Measurements from ENCODE around the gene PDCD2L. TPM values are rescaled to one million over a fixed set of nuclear protein-coding genes. Genes with fewer than 3 reads are reported as not detected.
A peak's percentile ranks its signal among the peaks of the same experiment; 100 is the strongest.

Gene PDCD2L
- total and polyA plus RNA-seq, 9 of the 15 experiments (the other 6 are each of a cell fraction or from before 2014, with no cell fraction given): 12.1 to 68.5 (median 56.3) TPM

GRCh38 chr19:34359140-34359953, 44.9 kb upstream of the PDCD2L start (continued):
- TF ChIP-seq HNRNPL (IDR thresholded peaks at IDR 0.05; ENCODE audit: low read depth, low read length): no peak
- TF ChIP-seq U2AF1 (optimal IDR thresholded peaks at IDR 0.05; ENCODE audit: low read depth, low read length): no peak
- TF ChIP-seq IRF2 (CRISPR knock-in tag; IDR thresholded peaks at IDR 0.05): no peak
- no peak for TF ChIP-seq ZC3H11A (IDR thresholded peaks at IDR 0.05; ENCODE audit: low read depth, low read length)
- no peak for TF ChIP-seq ZSCAN32 (CRISPR knock-in tag; IDR thresholded peaks at IDR 0.05)
- no peak for TF ChIP-seq ZNF583 (CRISPR knock-in tag; IDR thresholded peaks at IDR 0.05)
- peak; percentile 45 for TF ChIP-seq TAF1 (IDR thresholded peaks at IDR 0.05; ENCODE audit: control insufficient read depth, extremely low read depth, insufficient read depth, low read length, severe bottlenecking)
- no peak for TF ChIP-seq ZNF609 (CRISPR knock-in tag; IDR thresholded peaks at IDR 0.05; ENCODE audit: borderline replicate concordance)
- TF ChIP-seq POLR2A (conservative IDR thresholded peaks at IDR 0.05): peak; percentile 59
- TF ChIP-seq YBX1 (IDR thresholded peaks at IDR 0.05): no peak
- 0 out of 2 replicates have a peak, but pooled peaks have one; percentile 19 for TF ChIP-seq ELF2 (CRISPR knock-in tag; IDR thresholded peaks at IDR 0.05)
- no peak for TF ChIP-seq ARID2 (IDR thresholded peaks at IDR 0.05)
- peak; percentile 44; the same call in 1 of the 2 replicates for TF ChIP-seq CEBPG (CRISPR knock-in tag; IDR thresholded peaks at IDR 0.05)
- TF ChIP-seq CEBPG (tag; conservative IDR thresholded peaks at IDR 0.05 in 1 of 2, IDR thresholded peaks at IDR 0.05 in 1 of 2): 0 out of 4 replicates have a peak, but pooled peaks of 1 of the 2 experiments have one; percentile 31
- TF ChIP-seq MAFK (IDR thresholded peaks at IDR 0.05; ENCODE audit: low read length): peak; percentile 96
- peak; percentile 75 for TF ChIP-seq POLR2G (IDR thresholded peaks at IDR 0.05; ENCODE audit: low read depth, low read length)
- peak; percentile 91 for TF ChIP-seq SETDB1 (IDR thresholded peaks at IDR 0.05; ENCODE audit: low read length)
- TF ChIP-seq HLTF (IDR thresholded peaks at IDR 0.05): 0 out of 2 replicates have a peak, but pooled peaks have one; percentile 24
- no peak; the same call in none of the 2 replicates for TF ChIP-seq FOSL1 (tag; conservative IDR thresholded peaks at IDR 0.05)
- TF ChIP-seq MCM3 (IDR thresholded peaks at IDR 0.05): no peak
- TF ChIP-seq HMG20A (CRISPR knock-in tag; conservative IDR thresholded peaks at IDR 0.05): no peak
- TF ChIP-seq HNRNPH1 (optimal IDR thresholded peaks at IDR 0.05; ENCODE audit: low read depth, low read length): no peak
- no peak for TF ChIP-seq ATF2 (CRISPR knock-in tag; IDR thresholded peaks at IDR 0.05)

Data from K562 (cell line).